ENCODE data around the gene DDX49. TPM values are rescaled to one million over a fixed set of nuclear protein-coding genes. Genes with fewer than 3 reads are reported as not detected.

DDX49 gene
- polyA plus RNA-seq, 3 donors: 24.0 to 40.3 (median 27.5) TPM

- 94% methylated on average over 26 of the region's 34 CpGs for WGBS (ENCODE audit: insufficient coverage)
- TF ChIP-seq CTCF (IDR thresholded peaks at IDR 0.05): no peak
- H3K4me3 Mint-ChIP-seq: no peak overlapping the region
- H3K4me3 ChIP-seq (replicated peaks in 1 of 3; ENCODE audit: low read depth in 2 of 3, low read length in 3 of 3): no peak overlapping the region
- H3K27ac ChIP-seq (ENCODE audit: low read depth in 1 of 2, low read length in 2 of 2): no peak overlapping the region
- H3K79me2 ChIP-seq (ENCODE audit: insufficient read depth, low read length): no peaks in the 10 kb centered on the region
- H3K4me1 Mint-ChIP-seq: peaks cover 2% of the 10 kb centered on the region
- H3K9ac ChIP-seq (ENCODE audit: insufficient read depth, low read length, poor library complexity, severe bottlenecking): no peak overlapping the region
- H3K27me3 Mint-ChIP-seq (ENCODE audit: low read depth in 3 of 3): peaks cover 2 to 4% (median 3%) of the 10 kb centered on the region in 3 donors
- no peaks in the 10 kb centered on the region for H4K20me1 ChIP-seq (ENCODE audit: insufficient read depth, low read length)
- H3K4me2 ChIP-seq (replicated peaks; ENCODE audit: extremely low read depth, low read length, poor library complexity, severe bottlenecking): no peak overlapping the region
- peak overlapping the region in 2 of 7 donors; percentile 42 to 73 for H3K27ac Mint-ChIP-seq
- no peaks in the 10 kb centered on the region for H3K4me1 ChIP-seq (ENCODE audit: control insufficient read depth in 1 of 2, insufficient read depth in 2 of 2, low read length in 2 of 2)
- H3K36me3 Mint-ChIP-seq: no peaks in the 10 kb centered on the region
- intact Hi-C loops (cut with micrococcal nuclease): no loop called here
- no peaks in the 10 kb centered on the region for H3K36me3 ChIP-seq (replicated peaks in 1 of 2; ENCODE audit: control insufficient read depth in 1 of 2, insufficient read depth in 2 of 2, low read length in 2 of 2)
- peaks cover 1 to 8% (median 6%) of the 10 kb centered on the region in 7 donors for H3K9me3 Mint-ChIP-seq
- no peaks in the 10 kb centered on the region for H3K9me3 ChIP-seq (replicated peaks in 1 of 2; ENCODE audit: control insufficient read depth in 1 of 2, insufficient read depth in 1 of 2, low read length in 2 of 2)
- DNase-seq: no peak
- no peaks in the 10 kb centered on the region for H3K27me3 ChIP-seq (ENCODE audit: control insufficient read depth in 2 of 2, insufficient read depth in 2 of 2, low read length in 2 of 2)
- no peak overlapping the region for H2AFZ ChIP-seq (ENCODE audit: insufficient read depth, low read depth, low read length, poor library complexity, severe bottlenecking)
Observed at GRCh38 chr19:18878858-18879578, 40.5 kb upstream of the DDX49 start.

GRCh38 chr19:18879579-18880373 is 39.7 kb upstream of the DDX49 start:
- no peak for DNase-seq
- Mint-ChIP-seq H3K9me3 (peaks cover 1 to 8% (median 6%) of the 10 kb centered on the region in 7 donors), H3K4me3 (no peak overlapping the region), H3K36me3 (no peaks in the 10 kb centered on the region), H3K4me1 (peaks cover 2% of the 10 kb centered on the region), H3K27me3 (ENCODE audit: low read depth in 3 of 3) (peaks cover 0 to 4% (median 2%) of the 10 kb centered on the region in 3 donors), H3K27ac (peak overlapping the region in 2 of 7 donors; percentile 54 to 89)
- no peak overlapping the region for H3K9ac ChIP-seq (ENCODE audit: insufficient read depth, low read length, poor library complexity, severe bottlenecking)
- H4K20me1 ChIP-seq (ENCODE audit: insufficient read depth, low read length): no peaks in the 10 kb centered on the region
- TF ChIP-seq CTCF (IDR thresholded peaks at IDR 0.05): no peak
- H3K9me3 ChIP-seq (replicated peaks in 1 of 2; ENCODE audit: control insufficient read depth in 1 of 2, insufficient read depth in 1 of 2, low read length in 2 of 2): no peaks in the 10 kb centered on the region
- H3K4me1 ChIP-seq (ENCODE audit: control insufficient read depth in 1 of 2, insufficient read depth in 2 of 2, low read length in 2 of 2): no peaks in the 10 kb centered on the region
- no peak overlapping the region for H3K27ac ChIP-seq (ENCODE audit: low read depth in 1 of 2, low read length in 2 of 2)
- no peaks in the 10 kb centered on the region for H3K79me2 ChIP-seq (ENCODE audit: insufficient read depth, low read length)
- H3K4me3 ChIP-seq (replicated peaks in 1 of 3; ENCODE audit: low read depth in 2 of 3, low read length in 3 of 3): no peak overlapping the region
- intact Hi-C loops (cut with micrococcal nuclease): no loop called here
- no peak overlapping the region for H2AFZ ChIP-seq (ENCODE audit: insufficient read depth, low read depth, low read length, poor library complexity, severe bottlenecking)
- WGBS (ENCODE audit: insufficient coverage): 67% methylated on average over 12 of the region's 13 CpGs
- H3K27me3 ChIP-seq (ENCODE audit: control insufficient read depth in 2 of 2, insufficient read depth in 2 of 2, low read length in 2 of 2): no peaks in the 10 kb centered on the region
- no peak overlapping the region for H3K4me2 ChIP-seq (replicated peaks; ENCODE audit: extremely low read depth, low read length, poor library complexity, severe bottlenecking)
- no peaks in the 10 kb centered on the region for H3K36me3 ChIP-seq (replicated peaks in 1 of 2; ENCODE audit: control insufficient read depth in 1 of 2, insufficient read depth in 2 of 2, low read length in 2 of 2)
